Right atrium auricular region (tissue), 2 donors: Measurements from ENCODE around the gene VEPH1. TPM values are rescaled to one million over a fixed set of nuclear protein-coding genes. Genes with fewer than 3 reads are reported as not detected.

Source experiments
- DNase-seq: peaks from one replicate; pipeline ENCODE4 v3.0.0-alpha.2; 2019; ENCODE audit warnings: low spot score
- H3K27ac ChIP-seq, 2 donors: fragments of 200-600 bp; sonication (generic); 1 replicate in 1 of 2; 2 replicates in 1 of 2; pipeline ENCODE4 v1.5.1; 2016 to 2019
- H3K27me3 ChIP-seq, 2 donors: fragments of 200-600 bp; sonication (generic); one replicate each; pipeline versions ENCODE4 v1.5.1 to v1.6.0; 2017 to 2019
- H3K36me3 ChIP-seq: fragments of 200-600 bp; sonication (generic); one replicate; pipeline ENCODE4 v1.5.1; 2016
- H3K4me1 ChIP-seq, 2 donors: fragments of 200-600 bp; sonication (generic); one replicate each; pipeline versions ENCODE4 v1.5.1 to v1.6.0; 2017 to 2019
- H3K4me3 ChIP-seq, 2 donors: fragments of 200-600 bp; sonication (generic); 1 replicate in 1 of 2; 2 replicates in 1 of 2; pipeline ENCODE4 v1.5.1; 2017 to 2019; ENCODE audit warnings: mild to moderate bottlenecking in 1 of 2, moderate library complexity in 1 of 2
- H3K9me3 ChIP-seq, 2 donors: fragments of 200-600 bp; sonication (generic); one replicate each; pipeline ENCODE4 v1.5.1; 2019
- CTCF ChIP-seq, 2 donors: fragments of 200-600 bp; sonication (generic); IDR thresholded peaks; one replicate each; pipeline ENCODE4 v1.5.1; 2019; ENCODE audit warnings: antibody characterized with exemption in 2 of 2
- total RNA-seq, 2 donors: library from RNA; depleted of rRNA; stranded (reverse); fragments of >200 nt; gene quantifications; one replicate each; pipeline ENCODE4 v1.1.0, GENCODE V29; 2016

The VEPH1 gene
- total RNA-seq, 2 donors from 2014 or later = 0.48 to 0.86 TPM

GRCh38 chr3:157347577-157348303 lies 155.5 kb downstream of the VEPH1 start:
- DNase-seq = no peak
- no peaks in the 10 kb centered on the region for H3K36me3 ChIP-seq
- no peaks in the 10 kb centered on the region for H3K4me1 ChIP-seq
- no peak overlapping the region for H3K4me3 ChIP-seq
- no peak for TF ChIP-seq CTCF (IDR thresholded peaks at IDR 0.05)
- no peaks in the 10 kb centered on the region for H3K27me3 ChIP-seq
- H3K27ac ChIP-seq = no peak overlapping the region
- H3K9me3 ChIP-seq = peaks cover 0 to 7% of the 10 kb centered on the region in 2 donors

GRCh38 chr3:157336252-157337009 lies 166.8 kb downstream of the VEPH1 start:
- no peaks in the 10 kb centered on the region for H3K9me3 ChIP-seq
- H3K27ac ChIP-seq = no peak overlapping the region
- DNase-seq = no peak
- no peaks in the 10 kb centered on the region for H3K27me3 ChIP-seq
- H3K4me3 ChIP-seq = no peak overlapping the region
- H3K4me1 ChIP-seq = no peaks in the 10 kb centered on the region
- no peak for TF ChIP-seq CTCF (IDR thresholded peaks at IDR 0.05)
- no peaks in the 10 kb centered on the region for H3K36me3 ChIP-seq

GRCh38 chr3:157335233-157336076 lies 167.8 kb downstream of the VEPH1 start:
- Histone ChIP-seq H3K36me3 (no peaks in the 10 kb centered on the region), H3K27me3 (no peaks in the 10 kb centered on the region), H3K27ac (no peak overlapping the region), H3K4me1 (no peaks in the 10 kb centered on the region), H3K4me3 (no peak overlapping the region), H3K9me3 (no peaks in the 10 kb centered on the region)
- no peak for DNase-seq
- TF ChIP-seq CTCF (IDR thresholded peaks at IDR 0.05) = no peak

GRCh38 chr3:157333551-157333991 lies 169.6 kb downstream of the VEPH1 start:
- no peak overlapping the region for H3K4me3 ChIP-seq
- H3K4me1 ChIP-seq = no peaks in the 10 kb centered on the region
- no peak for DNase-seq
- no peaks in the 10 kb centered on the region for H3K9me3 ChIP-seq
- H3K27me3 ChIP-seq = no peaks in the 10 kb centered on the region
- no peak overlapping the region for H3K27ac ChIP-seq
- no peak for TF ChIP-seq CTCF (IDR thresholded peaks at IDR 0.05)
- H3K36me3 ChIP-seq = no peaks in the 10 kb centered on the region

GRCh38 chr3:157330206-157330605 lies 173.0 kb downstream of the VEPH1 start:
- no peaks in the 10 kb centered on the region for H3K9me3 ChIP-seq
- H3K4me3 ChIP-seq = no peak overlapping the region
- no peaks in the 10 kb centered on the region for H3K36me3 ChIP-seq
- TF ChIP-seq CTCF (IDR thresholded peaks at IDR 0.05) = no peak
- H3K27ac ChIP-seq = no peak overlapping the region
- H3K27me3 ChIP-seq = no peaks in the 10 kb centered on the region
- H3K4me1 ChIP-seq = no peaks in the 10 kb centered on the region
- DNase-seq = no peak
